HepG2 (cell line): Measurements from ENCODE around the gene TPR. TPM values are rescaled to one million over a fixed set of nuclear protein-coding genes. Genes with fewer than 3 reads are reported as not detected.
A peak's percentile ranks its signal among the peaks of the same experiment; 100 is the strongest.

Source experiments
- GRHL1 ChIP-seq: sonication (generic); formaldehyde crosslinking; conservative IDR thresholded peaks from 2 replicates; pipeline ENCODE4 v1.8.0; 2022; ENCODE audit warnings: missing genetic modification reagents
- HNRNPK ChIP-seq: fragments of 200-400 bp; formaldehyde crosslinking; IDR thresholded peaks from 2 replicates; pipeline ENCODE4 v1.6.1; 2018; ENCODE audit warnings: low read length, low read depth, moderate library complexity, mild to moderate bottlenecking; ENCODE audit not compliant: poor library complexity, severe bottlenecking
- KIAA2018 ChIP-seq: sonication (generic); formaldehyde crosslinking; IDR thresholded peaks from 2 replicates; pipeline ENCODE4 v1.5.0; 2020; ENCODE audit warnings: mild to moderate bottlenecking, missing genetic modification reagents, borderline replicate concordance
- LCORL ChIP-seq, 2 experiments: fragments of 450-650 bp in 1 of 2; sonication (generic) in 1 of 2; formaldehyde crosslinking in 1 of 2; IDR thresholded peaks; 2 replicates each; pipeline versions ENCODE4 v1.5.0 to v1.6.1; 2017 to 2020; ENCODE audit warnings: antibody characterized with exemption in 1 of 2, missing genetic modification reagents in 1 of 2
- MBNL3 ChIP-seq: fragments of 250-450 bp; sonication (Bioruptor Pico); conservative IDR thresholded peaks from 2 replicates; pipeline ENCODE4 v1.8.0; 2022; ENCODE audit warnings: mild to moderate bottlenecking, inconsistent platforms
- MTF1 ChIP-seq: sonication (generic); formaldehyde crosslinking; IDR thresholded peaks from 2 replicates; pipeline ENCODE4 v1.5.0; 2020; ENCODE audit warnings: missing genetic modification reagents
- NCOA2 ChIP-seq: sonication (generic); formaldehyde crosslinking; IDR thresholded peaks from 2 replicates; pipeline ENCODE4 v1.8.0; 2022; ENCODE audit warnings: inconsistent platforms
- PLSCR1 ChIP-seq: sonication (generic); formaldehyde crosslinking; IDR thresholded peaks from 2 replicates; pipeline ENCODE4 v1.5.0; 2020; ENCODE audit warnings: missing genetic modification reagents, mild to moderate bottlenecking, borderline replicate concordance
- PRMT3 ChIP-seq: sonication (generic); formaldehyde crosslinking; IDR thresholded peaks from 2 replicates; pipeline ENCODE4 v1.8.1; 2022; ENCODE audit warnings: low read depth, mild to moderate bottlenecking, moderate library complexity, missing genetic modification reagents, borderline replicate concordance
- SKI ChIP-seq: fragments of 450-650 bp; IDR thresholded peaks from one replicate; pipeline ENCODE4 v1.6.1; 2018; ENCODE audit warnings: mild to moderate bottlenecking; ENCODE audit not compliant: partially characterized antibody
- SMAD3 ChIP-seq: sonication (generic); formaldehyde crosslinking; IDR thresholded peaks from 2 replicates; pipeline ENCODE4 v1.4.0; 2020; ENCODE audit warnings: missing genetic modification reagents
- SNRNP70 ChIP-seq: fragments of 200-400 bp; formaldehyde crosslinking; IDR thresholded peaks from 2 replicates; pipeline ENCODE4 v1.6.1; 2017; ENCODE audit warnings: mild to moderate bottlenecking, low read depth, low read length, moderate library complexity
- TFDP2 ChIP-seq: sonication (generic); formaldehyde crosslinking; IDR thresholded peaks from 2 replicates; pipeline ENCODE4 v1.4.0; 2020; ENCODE audit warnings: missing genetic modification reagents
- ZC3H4 ChIP-seq: sonication (generic); formaldehyde crosslinking; IDR thresholded peaks from 2 replicates; pipeline ENCODE4 v1.4.0; 2020; ENCODE audit warnings: missing genetic modification reagents, borderline replicate concordance
- ZNF329 ChIP-seq: sonication (generic); formaldehyde crosslinking; IDR thresholded peaks from 2 replicates; pipeline ENCODE4 v1.9.0; 2021; ENCODE audit warnings: low read depth, mild to moderate bottlenecking, missing genetic modification reagents
- ZNF75D ChIP-seq: sonication (generic); formaldehyde crosslinking; IDR thresholded peaks from 2 replicates; pipeline ENCODE4 v1.8.1; 2023; ENCODE audit warnings: missing genetic modification reagents, mild to moderate bottlenecking, borderline replicate concordance
- polyA plus RNA-seq, 8 experiments: library from polyadenylated mRNA; depleted of rRNA in 3 of 8; stranded (reverse) in 7 of 8; unstranded in 1 of 8; fragments of >200 nt; fragmentation: Illumina TruSeq in 4 of 8; extraction: Trizol in 4 of 8; gene quantifications; 2 replicates each; pipeline versions ENCODE4 v1.2.1 to v1.2.3, GENCODE V29; 2011 to 2016; ENCODE audit warnings: low read depth in 4 of 8, missing spikeins in 1 of 8, mixed read lengths in 1 of 8; ENCODE audit not compliant: insufficient read depth in 1 of 8
- total RNA-seq, 5 experiments: library from RNA; depleted of rRNA; stranded (reverse); fragments of >200 nt; fragmentation: Illumina TruSeq; extraction: Trizol; gene quantifications; 2 replicates each; pipeline ENCODE4 v1.2.3, GENCODE V29; 2016; ENCODE audit warnings: low read depth in 1 of 5

TPR gene
- total and polyA plus RNA-seq, 2 of the 13 experiments (the other 11 are each of a cell fraction or from before 2014, with no cell fraction given) = 78.9 to 81.7 TPM

- TF ChIP-seq ZNF75D (CRISPR knock-in tag) = no peak
- no peak for TF ChIP-seq MBNL3 (CRISPR knock-in tag)
- 0 out of 2 replicates have a peak, but pooled peaks have one; percentile 20 for TF ChIP-seq ZNF329 (CRISPR knock-in tag)
- TF ChIP-seq HNRNPK = peak; percentile 19
- no peak for TF ChIP-seq SKI
- TF ChIP-seq PRMT3 = no peak
- TF ChIP-seq LCORL (IDR thresholded peaks at IDR 0.05) = no peak
- peak; percentile 87 for TF ChIP-seq LCORL (CRISPR knock-in tag; IDR thresholded peaks at IDR 0.05)
- TF ChIP-seq SMAD3 (CRISPR knock-in tag) = peak; percentile 52; the same call in 1 of the 2 replicates
- no peak for TF ChIP-seq SNRNP70
- no peak for TF ChIP-seq PLSCR1 (CRISPR knock-in tag)
- no peak for TF ChIP-seq NCOA2
- TF ChIP-seq KIAA2018 = no peak
- no peak for TF ChIP-seq GRHL1 (CRISPR knock-in tag)
- peak; percentile 64 for TF ChIP-seq TFDP2 (CRISPR knock-in tag)
- no peak for TF ChIP-seq ZC3H4 (CRISPR knock-in tag)
- TF ChIP-seq MTF1 (CRISPR knock-in tag) = no peak
Observed at GRCh38 chr1:186375152-186375928, at the start of gene TPR, which contains the start of gene ODR4 (continued).
